SH-SY5Y (cell line): ENCODE measurements around the gene WDFY4.

Experiments
- GATA2 ChIP-seq: IDR thresholded peaks from 2 replicates; pipeline ENCODE4 v1.6.1; 2011; ENCODE audit warnings: mild to moderate bottlenecking, low read depth, low read length
- GATA3 ChIP-seq: IDR thresholded peaks from 2 replicates; pipeline ENCODE4 v1.6.1; 2011; ENCODE audit warnings: low read depth, mild to moderate bottlenecking, low read length, moderate library complexity

GRCh38 chr10:48708144-48708543 lies 23.5 kb downstream of the WDFY4 start:
- TF ChIP-seq GATA2 (no peak), GATA3 (no peak)
